ENCODE measurements around the gene ALOX12B. TPM values are rescaled to one million over a fixed set of nuclear protein-coding genes. Genes with fewer than 3 reads are reported as not detected.

The ALOX12B gene
- total RNA-seq, 4 donors from 2014 or later, result not detected

DNA sequence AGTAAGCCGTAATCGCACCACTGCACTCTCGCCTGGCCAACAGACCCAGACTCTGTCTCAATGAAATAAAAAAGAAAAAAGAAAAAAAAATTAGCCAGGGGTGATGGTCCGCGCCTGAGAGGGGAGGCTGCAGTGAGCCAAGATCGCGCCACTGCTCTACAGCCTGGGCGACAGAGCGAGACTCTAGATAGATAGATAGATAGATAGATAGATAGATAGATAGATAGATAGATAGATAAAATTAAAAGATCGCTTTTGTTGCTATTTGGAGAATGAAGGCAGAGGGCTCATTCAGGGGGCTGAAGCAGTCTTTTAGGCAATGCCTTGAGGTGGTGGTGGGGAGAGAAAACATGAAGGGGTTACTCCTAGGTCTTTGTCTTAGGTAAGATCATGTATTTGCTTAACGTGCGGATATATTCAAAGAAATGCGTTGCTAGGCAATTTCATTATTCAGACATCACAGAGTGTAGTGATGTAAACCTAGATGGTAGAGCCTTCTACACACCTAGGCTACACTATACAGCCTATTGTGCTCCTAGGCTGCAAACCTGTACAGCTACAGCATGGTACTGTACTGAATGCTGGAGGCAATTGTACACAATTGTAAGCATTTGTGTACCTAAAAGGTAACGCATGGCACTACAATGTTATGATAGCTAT, 40.7 kb upstream of the ALOX12B start:
- H3K9me3 ChIP-seq, result no peaks in the 10 kb centered on the region
- H3K27me3 ChIP-seq, result peaks cover 5% of the 10 kb centered on the region
- peaks cover 21 to 31% of the 10 kb centered on the region in 2 donors for H3K4me1 ChIP-seq
- intact Hi-C loops (cut with DNase I), result loop anchor here (10.0 kb wide), 2 partner anchors 57 to 97 kb away; no protein-coding TSS in a partner anchor
- H3K27ac ChIP-seq, result no peak overlapping the region
- H3K4me3 ChIP-seq (replicated peaks in 1 of 3), result no peak overlapping the region
- no peak for DNase-seq
- H3K36me3 ChIP-seq, result no peaks in the 10 kb centered on the region
- no peak for TF ChIP-seq POLR2A (IDR thresholded peaks at IDR 0.05)
- TF ChIP-seq, protein P1, sequence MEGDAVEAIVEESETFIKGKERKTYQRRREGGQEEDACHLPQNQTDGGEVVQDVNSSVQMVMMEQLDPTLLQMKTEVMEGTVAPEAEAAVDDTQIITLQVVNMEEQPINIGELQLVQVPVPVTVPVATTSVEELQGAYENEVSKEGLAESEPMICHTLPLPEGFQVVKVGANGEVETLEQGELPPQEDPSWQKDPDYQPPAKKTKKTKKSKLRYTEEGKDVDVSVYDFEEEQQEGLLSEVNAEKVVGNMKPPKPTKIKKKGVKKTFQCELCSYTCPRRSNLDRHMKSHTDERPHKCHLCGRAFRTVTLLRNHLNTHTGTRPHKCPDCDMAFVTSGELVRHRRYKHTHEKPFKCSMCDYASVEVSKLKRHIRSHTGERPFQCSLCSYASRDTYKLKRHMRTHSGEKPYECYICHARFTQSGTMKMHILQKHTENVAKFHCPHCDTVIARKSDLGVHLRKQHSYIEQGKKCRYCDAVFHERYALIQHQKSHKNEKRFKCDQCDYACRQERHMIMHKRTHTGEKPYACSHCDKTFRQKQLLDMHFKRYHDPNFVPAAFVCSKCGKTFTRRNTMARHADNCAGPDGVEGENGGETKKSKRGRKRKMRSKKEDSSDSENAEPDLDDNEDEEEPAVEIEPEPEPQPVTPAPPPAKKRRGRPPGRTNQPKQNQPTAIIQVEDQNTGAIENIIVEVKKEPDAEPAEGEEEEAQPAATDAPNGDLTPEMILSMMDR (IDR thresholded peaks at IDR 0.05), result no peak
- 75 to 85% methylated on average over 14 of the region's 14 CpGs for WGBS, 2 donors

DNA sequence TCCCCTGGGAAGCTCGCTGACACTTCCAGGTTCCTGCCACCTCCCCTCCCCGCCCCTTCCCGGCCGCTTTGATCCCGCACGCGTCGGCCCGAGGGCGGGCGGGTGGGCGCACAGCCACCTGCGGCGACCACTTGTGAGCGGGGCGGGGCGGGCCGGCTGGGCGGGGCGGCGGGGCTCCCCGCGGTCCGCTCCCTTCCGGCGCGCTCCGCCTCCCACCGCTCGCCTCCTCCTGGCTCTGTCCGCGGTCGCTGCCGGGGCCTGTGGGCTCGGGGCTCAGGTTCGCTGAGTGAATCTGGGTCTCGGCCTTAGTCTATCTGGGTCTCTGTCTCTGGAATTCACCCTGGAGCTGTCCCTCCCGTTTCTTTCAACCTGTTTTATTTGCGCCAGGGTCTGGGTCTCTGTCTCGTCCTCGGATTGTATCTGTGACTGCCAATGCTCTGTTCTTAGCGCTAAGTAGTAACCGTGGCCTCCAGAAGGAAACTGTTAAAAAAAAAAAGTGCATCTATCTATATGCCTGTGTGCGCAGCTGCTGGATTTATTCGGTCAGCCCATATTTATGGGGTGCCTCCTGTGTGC, 39.1 kb upstream of the ALOX12B start:
- H3K4me3 ChIP-seq (replicated peaks in 1 of 3), result peak overlapping the region in 2 of 3 donors; percentile 57 to 66
- H3K27me3 ChIP-seq, result peaks cover 5% of the 10 kb centered on the region
- H3K9me3 ChIP-seq, result no peaks in the 10 kb centered on the region
- intact Hi-C loops (cut with DNase I), result loop anchor here (10.0 kb wide), 2 partner anchors 58 to 98 kb away; no protein-coding TSS in a partner anchor
- peak overlapping the region in 2 of 3 donors; percentile 36 to 74 for H3K27ac ChIP-seq
- TF ChIP-seq POLR2A (IDR thresholded peaks at IDR 0.05), result no peak
- TF ChIP-seq, protein P1 (IDR thresholded peaks at IDR 0.05), result no peak
- no peaks in the 10 kb centered on the region for H3K36me3 ChIP-seq
- WGBS, 2 donors, result 0 to 2% methylated on average over 15 to 24 of the region's 45 CpGs
- DNase-seq, result peak; percentile 44 to 53
- H3K4me1 ChIP-seq, result peaks cover 36 to 45% of the 10 kb centered on the region in 2 donors

DNA sequence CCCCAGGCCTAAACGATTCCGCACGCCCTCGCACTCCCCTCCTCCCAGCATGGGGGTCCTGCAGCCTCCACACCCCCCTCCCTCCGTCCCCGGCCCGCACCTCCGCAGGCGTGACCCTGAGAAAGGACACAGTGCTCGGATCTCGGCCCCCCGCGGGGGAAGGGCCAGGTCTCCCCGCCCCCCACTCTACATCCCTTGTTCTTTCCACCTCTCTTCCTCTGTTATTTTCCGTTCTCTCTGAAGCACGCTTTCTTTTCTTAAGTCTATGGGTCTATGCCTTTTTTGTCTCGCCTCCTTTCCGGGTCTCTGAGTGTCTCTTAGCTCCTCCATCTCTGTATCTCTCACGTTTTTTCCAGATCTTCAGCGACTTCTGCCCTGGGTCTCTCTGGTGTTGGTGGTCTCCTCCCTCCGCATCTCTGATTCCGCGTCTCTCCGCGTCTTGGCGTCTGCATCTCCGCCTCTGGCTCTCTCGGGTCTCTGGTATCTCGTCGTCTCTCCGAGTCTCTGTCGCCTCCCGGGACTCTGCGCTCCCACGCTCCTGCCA, 38.5 kb upstream of the ALOX12B start:
- Histone ChIP-seq H3K9me3 (no peaks in the 10 kb centered on the region), H3K36me3 (no peaks in the 10 kb centered on the region), H3K27ac (peak overlapping the region in 2 of 3 donors; percentile 36 to 74), H3K4me3 (replicated peaks in 1 of 3) (peak overlapping the region; percentile 24 to 66 (median 57)), H3K4me1 (peaks cover 42 to 50% of the 10 kb centered on the region in 2 donors), H3K27me3 (peaks cover 5% of the 10 kb centered on the region)
- TF ChIP-seq, protein P1 (IDR thresholded peaks at IDR 0.05), result no peak
- no peak for TF ChIP-seq POLR2A (IDR thresholded peaks at IDR 0.05)
- intact Hi-C loops (cut with DNase I), result loop anchor here (10.0 kb wide), 2 partner anchors 59 to 99 kb away; no protein-coding TSS in a partner anchor
- 1% methylated on average over 35 of the region's 35 CpGs for WGBS, 2 donors
- peak in 1 of 2 donors; percentile 44 for DNase-seq

DNA sequence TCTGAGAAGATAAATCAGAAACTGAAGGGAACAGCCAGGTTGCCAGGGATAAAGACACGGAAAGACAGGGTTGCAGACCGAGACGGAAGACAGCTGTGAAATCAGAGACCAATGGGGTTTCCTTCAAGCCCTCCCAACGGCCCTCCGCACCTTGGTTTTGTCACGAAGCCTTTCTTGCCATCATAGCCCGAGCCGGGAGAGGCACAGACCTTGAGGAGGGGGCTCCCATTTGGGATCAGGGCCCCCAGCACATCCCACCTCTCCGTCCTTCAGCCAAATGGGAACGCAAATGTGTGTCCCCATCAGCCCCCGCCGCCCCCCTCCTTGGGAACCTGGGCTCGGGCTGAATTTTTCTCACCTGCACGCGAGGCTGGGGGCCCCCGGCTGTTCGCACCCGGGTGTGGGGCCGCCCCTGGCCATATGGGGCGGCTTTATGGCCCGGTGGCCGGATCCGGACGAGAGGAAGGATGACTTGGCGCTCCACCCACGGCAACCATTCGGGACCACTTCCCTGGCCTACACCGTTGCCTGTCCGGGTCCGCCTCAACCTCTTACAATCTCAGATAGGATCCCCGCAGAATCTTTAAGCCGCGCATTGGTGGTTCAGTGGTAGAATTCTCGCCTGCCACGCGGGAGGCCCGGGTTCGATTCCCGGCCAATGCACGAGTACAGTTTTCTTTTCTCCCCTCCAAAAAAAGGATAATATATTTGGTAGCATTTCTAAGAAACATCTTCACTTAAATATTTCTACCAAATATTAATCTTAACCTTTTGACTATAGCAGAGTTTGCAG, 37.8 kb upstream of the ALOX12B start:
- intact Hi-C loops (cut with DNase I), result loop anchor here (10.0 kb wide), 2 partner anchors 59 to 99 kb away; no protein-coding TSS in a partner anchor

More for the DNA sequence above, 37.8 kb upstream of the ALOX12B start:
- no peak for TF ChIP-seq POLR2A (IDR thresholded peaks at IDR 0.05)
- TF ChIP-seq, protein P1 (IDR thresholded peaks at IDR 0.05), result no peak
- Histone ChIP-seq H3K27ac (peak overlapping the region in 2 of 3 donors; percentile 36 to 74), H3K4me1 (peaks cover 48 to 56% of the 10 kb centered on the region in 2 donors), H3K27me3 (peaks cover 5% of the 10 kb centered on the region), H3K36me3 (no peaks in the 10 kb centered on the region), H3K4me3 (replicated peaks in 1 of 3) (peak overlapping the region; percentile 24 to 66 (median 57)), H3K9me3 (no peaks in the 10 kb centered on the region)
- DNase-seq, result peak; percentile 78 to 83
- WGBS, 2 donors, result 1 to 2% methylated on average over 20 to 33 of the region's 40 CpGs

Data from thyroid gland (tissue), 4 donors.